Esophagus muscularis mucosa (tissue), 3 donors: ENCODE results near the gene CALHM5.

Experiments
- EP300 ChIP-seq: sonication (generic); formaldehyde crosslinking; IDR thresholded peaks from one replicate; pipeline ENCODE4 v1.6.1; 2017; ENCODE audit warnings: antibody characterized with exemption
- TF ChIP-seq, protein P1 (sequence below), 3 experiments: fragments of 200-600 bp in 2 of 3; fragments of 450-650 bp in 1 of 3; sonication (generic) in 2 of 3; IDR thresholded peaks; one replicate each; pipeline ENCODE4 v1.5.1; 2017 to 2019; ENCODE audit warnings: antibody characterized with exemption in 3 of 3, mild to moderate bottlenecking in 2 of 3, moderate library complexity in 1 of 3

DNA sequence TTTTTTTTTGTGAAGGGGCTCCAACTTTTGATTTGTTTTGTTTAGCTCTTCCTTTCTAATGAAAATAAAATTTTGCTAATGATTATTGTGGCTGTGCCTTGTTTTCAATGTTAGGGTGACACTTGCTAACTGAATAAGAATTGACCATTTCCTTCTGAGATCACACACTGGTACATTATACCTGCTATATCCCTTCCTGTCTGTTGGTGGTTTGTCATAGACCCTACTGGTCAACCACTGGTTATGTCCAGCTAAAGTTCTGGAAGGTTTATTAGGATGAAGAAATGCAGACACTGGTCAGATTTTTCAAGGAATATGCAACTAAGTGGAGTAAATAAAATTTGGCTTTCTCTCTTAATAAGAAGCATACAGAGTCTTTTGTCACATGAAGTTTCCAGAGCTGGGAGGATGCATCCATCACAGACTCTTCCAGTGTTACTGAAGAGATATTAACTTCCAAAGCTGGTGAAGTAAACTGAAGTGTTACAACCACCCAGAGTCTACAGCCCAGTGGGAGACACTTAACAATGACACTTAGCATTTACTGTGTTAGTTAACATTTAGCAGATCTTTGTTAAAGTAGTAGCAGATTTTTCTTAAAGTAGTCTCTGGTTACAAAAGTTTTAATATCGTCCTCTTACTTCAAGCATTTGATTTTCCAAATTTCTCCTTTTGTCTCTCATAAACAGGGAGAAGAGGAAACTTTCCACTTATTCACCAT lies 19.7 kb upstream of the CALHM5 start:
- TF ChIP-seq EP300, result no peak
- TF ChIP-seq, protein P1, sequence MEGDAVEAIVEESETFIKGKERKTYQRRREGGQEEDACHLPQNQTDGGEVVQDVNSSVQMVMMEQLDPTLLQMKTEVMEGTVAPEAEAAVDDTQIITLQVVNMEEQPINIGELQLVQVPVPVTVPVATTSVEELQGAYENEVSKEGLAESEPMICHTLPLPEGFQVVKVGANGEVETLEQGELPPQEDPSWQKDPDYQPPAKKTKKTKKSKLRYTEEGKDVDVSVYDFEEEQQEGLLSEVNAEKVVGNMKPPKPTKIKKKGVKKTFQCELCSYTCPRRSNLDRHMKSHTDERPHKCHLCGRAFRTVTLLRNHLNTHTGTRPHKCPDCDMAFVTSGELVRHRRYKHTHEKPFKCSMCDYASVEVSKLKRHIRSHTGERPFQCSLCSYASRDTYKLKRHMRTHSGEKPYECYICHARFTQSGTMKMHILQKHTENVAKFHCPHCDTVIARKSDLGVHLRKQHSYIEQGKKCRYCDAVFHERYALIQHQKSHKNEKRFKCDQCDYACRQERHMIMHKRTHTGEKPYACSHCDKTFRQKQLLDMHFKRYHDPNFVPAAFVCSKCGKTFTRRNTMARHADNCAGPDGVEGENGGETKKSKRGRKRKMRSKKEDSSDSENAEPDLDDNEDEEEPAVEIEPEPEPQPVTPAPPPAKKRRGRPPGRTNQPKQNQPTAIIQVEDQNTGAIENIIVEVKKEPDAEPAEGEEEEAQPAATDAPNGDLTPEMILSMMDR (IDR thresholded peaks at IDR 0.05), result no peak
